Lower leg skin (tissue), 4 donors: Measurements from ENCODE around the gene CCNJL. TPM values are rescaled to one million over a fixed set of nuclear protein-coding genes. Genes with fewer than 3 reads are reported as not detected.
A peak's percentile ranks its signal among the peaks of the same experiment; 100 is the strongest.

ENCODE experiments used
- DNase-seq, 2 donors: peaks; one replicate each; pipeline ENCODE4 v3.0.0-alpha.2; 2019; ENCODE audit warnings: low spot score in 2 of 2
- H3K4me3 ChIP-seq: fragments of 200-600 bp; sonication (generic); 2 replicates; pipeline ENCODE4 v1.5.1; 2017; ENCODE audit warnings: mild to moderate bottlenecking, low read depth; ENCODE audit not compliant: poor library complexity, severe bottlenecking
- CTCF ChIP-seq, 3 donors: fragments of 450-650 bp; IDR thresholded peaks; one replicate each; pipeline ENCODE4 v1.5.1; 2016; ENCODE audit warnings: antibody characterized with exemption in 3 of 3, mild to moderate bottlenecking in 3 of 3, moderate library complexity in 2 of 3
- POLR2A ChIP-seq, 2 donors: fragments of 450-650 bp; IDR thresholded peaks; one replicate each; pipeline ENCODE4 v1.6.1; 2016 to 2017; ENCODE audit warnings: antibody characterized with exemption in 2 of 2, mild to moderate bottlenecking in 1 of 2, moderate library complexity in 1 of 2
- WGBS, 2 donors: methylation state at CpG; one replicate each; pipeline ENCODE4 v1.1.5; 2018; 5-methylcytosine and 5-hydroxymethylcytosine counted together
- intact Hi-C: fragments of 100-400 bp; cut with DNase I; formaldehyde crosslinking; loops from one replicate; pipeline ENCODE4 v1.15.0; 2023; ENCODE audit warnings: low total_unique reads
- total RNA-seq, 4 donors: library from RNA; depleted of rRNA; stranded (reverse); fragments of >200 nt; gene quantifications; one replicate each; pipeline ENCODE4 v1.1.0, GENCODE V29; 2016

The CCNJL gene
- total RNA-seq, 4 donors from 2014 or later = 0.08 to 0.34 (median 0.22) TPM

DNA sequence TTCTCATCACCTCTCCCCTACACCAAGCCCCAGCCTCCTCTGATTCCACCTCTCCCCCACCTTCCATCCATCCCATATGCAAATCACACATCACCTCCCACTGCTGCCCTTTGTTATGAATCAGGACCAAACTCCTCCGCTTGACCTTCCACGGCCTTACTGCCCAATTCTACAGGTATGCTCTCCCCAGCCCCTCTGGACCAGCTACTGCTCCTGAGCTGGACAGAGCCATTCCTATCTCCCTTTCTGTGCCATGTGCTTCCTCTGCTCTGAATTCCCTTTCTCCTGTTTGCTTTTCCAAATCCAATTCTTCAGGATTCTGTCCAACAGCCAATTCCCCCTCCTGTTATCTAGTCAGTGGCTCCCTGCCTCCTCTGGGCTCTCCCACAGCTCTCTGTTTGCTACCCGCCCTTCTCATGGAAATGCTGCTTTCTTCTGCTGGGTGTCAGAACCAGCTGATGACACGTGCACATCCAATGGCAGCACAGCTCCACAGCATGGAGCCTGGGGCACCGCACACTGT lies 74.7 kb downstream of the CCNJL start:
- intact Hi-C loops = no loop called here
- no peak for DNase-seq
- TF ChIP-seq CTCF (IDR thresholded peaks at IDR 0.05) (no peak), POLR2A (IDR thresholded peaks at IDR 0.05) (no peak)
- WGBS, 2 donors = 76 to 82% methylated on average over 5 of the region's 5 CpGs
- H3K4me3 ChIP-seq = no peak overlapping the region

DNA sequence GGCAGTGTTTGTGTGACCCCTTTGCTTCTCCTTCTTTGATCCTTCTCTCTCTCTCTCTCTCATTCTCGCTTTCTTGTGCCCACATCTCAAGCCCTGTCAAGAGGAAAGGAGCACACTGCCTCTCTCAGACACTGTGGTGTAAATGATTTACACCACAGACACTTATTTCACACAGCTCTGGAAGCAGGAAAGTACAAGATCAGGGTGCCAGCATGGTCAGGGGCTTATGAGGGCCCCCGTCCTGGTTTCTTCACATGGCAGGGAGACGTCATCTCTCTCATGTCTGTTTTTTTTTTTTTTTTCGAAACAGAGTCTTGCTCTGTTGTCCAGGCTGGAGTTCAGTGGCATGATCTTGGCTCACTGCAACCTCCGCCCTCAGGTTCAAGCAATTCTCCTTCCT lies 76.6 kb downstream of the CCNJL start:
- 87 to 92% methylated on average over 5 of the region's 5 CpGs for WGBS, 2 donors
- no peak for DNase-seq
- intact Hi-C loops = no loop called here
- H3K4me3 ChIP-seq = no peak overlapping the region
- TF ChIP-seq POLR2A (IDR thresholded peaks at IDR 0.05) (no peak), CTCF (IDR thresholded peaks at IDR 0.05) (no peak)

GRCh38 chr5:160233215-160233614 lies 79.1 kb downstream of the CCNJL start:
- H3K4me3 ChIP-seq = no peak overlapping the region

GRCh38 chr5:160231783-160232342 lies 80.5 kb downstream of the CCNJL start:
- 75 to 80% methylated on average over 10 of the region's 10 CpGs for WGBS, 2 donors
- no peak for DNase-seq
- intact Hi-C loops = no loop called here
- TF ChIP-seq POLR2A (IDR thresholded peaks at IDR 0.05) (no peak), CTCF (IDR thresholded peaks at IDR 0.05) (no peak)
- H3K4me3 ChIP-seq = no peak overlapping the region

More at GRCh38 chr5:160233215-160233614, 79.1 kb downstream of the CCNJL start:
- WGBS, 2 donors = 55 to 65% methylated on average over 5 of the region's 5 CpGs
- peak in 1 of 2 donors; percentile 36 for DNase-seq
- intact Hi-C loops = no loop called here
- no peak for TF ChIP-seq POLR2A (IDR thresholded peaks at IDR 0.05)
- TF ChIP-seq CTCF (IDR thresholded peaks at IDR 0.05) = no peak

DNA sequence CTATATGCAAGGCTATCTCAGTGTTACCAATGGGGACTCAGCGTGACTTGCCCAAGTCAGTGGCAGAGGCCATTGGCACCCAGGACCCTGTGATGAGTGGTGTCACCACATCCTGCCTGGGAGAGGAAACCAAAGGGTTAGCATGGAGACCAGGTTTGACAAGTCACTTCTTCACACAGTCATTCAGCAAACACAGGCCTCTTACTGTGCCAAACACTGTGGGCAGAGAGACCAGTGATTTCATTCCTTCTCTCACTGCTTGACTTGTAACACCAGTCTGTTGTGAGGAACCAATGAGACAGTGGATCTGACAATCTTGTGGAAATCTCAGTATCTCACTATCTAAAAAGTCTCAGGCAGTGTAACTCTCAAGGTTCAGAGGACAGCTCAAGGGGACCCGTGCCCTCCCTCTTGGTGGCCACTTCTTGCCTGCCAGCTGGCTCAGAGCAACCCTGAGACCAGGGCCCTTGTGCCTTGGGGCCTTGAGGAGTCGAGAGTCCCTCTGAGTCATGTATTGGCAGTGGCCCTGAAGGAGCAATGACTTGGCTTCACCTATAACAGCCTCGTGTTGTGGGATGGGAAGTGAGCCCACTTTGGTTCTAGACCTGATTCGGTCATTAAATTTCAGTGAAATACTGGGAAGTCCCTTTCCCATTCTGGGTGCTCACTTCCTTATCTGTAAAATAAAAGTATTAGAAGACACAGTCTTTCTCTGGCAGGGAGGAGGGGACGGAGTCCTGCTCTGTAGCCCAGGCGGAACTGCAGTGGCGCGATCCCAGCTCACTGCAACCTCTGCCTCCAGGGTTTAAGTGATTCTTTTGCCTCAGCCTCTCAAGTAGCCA lies 81.5 kb downstream of the CCNJL start:
- H3K4me3 ChIP-seq = no peak overlapping the region
- 44 to 51% methylated on average over 9 of the region's 9 CpGs for WGBS, 2 donors
- intact Hi-C loops = no loop called here
- peak in 1 of 2 donors; percentile 39 for DNase-seq
- TF ChIP-seq CTCF (IDR thresholded peaks at IDR 0.05) (no peak), POLR2A (IDR thresholded peaks at IDR 0.05) (no peak)
